ENCODE data around the gene MOGAT2.

- no peak for TF ChIP-seq EZH2 (IDR thresholded peaks at IDR 0.05; ENCODE audit: low read length, unreplicated experiment)
- no peak for TF ChIP-seq CTCF (conservative IDR thresholded peaks at IDR 0.05; ENCODE audit: low read depth, low read length)
Measured at GRCh38 chr11:75780888-75781287, 63.2 kb downstream of the MOGAT2 start.
